GM18526 (cell line): ENCODE results near the gene HK1.

ENCODE experiments used
- POLR2A ChIP-seq: IDR thresholded peaks from 3 replicates; pipeline ENCODE4 v1.6.1; 2011; ENCODE audit not compliant: insufficient read length; ENCODE audit errors: extremely low read depth

HK1 gene

GRCh38 chr10:69317626-69318105 is 39.4 kb downstream of the HK1 start:
- no peak for TF ChIP-seq POLR2A

GRCh38 chr10:69318106-69318866 is 40.0 kb downstream of the HK1 start:
- peak; percentile 35 for TF ChIP-seq POLR2A

GRCh38 chr10:69318867-69319727 is 40.8 kb downstream of the HK1 start:
- TF ChIP-seq POLR2A, result peak; percentile 15

GRCh38 chr10:69319841-69320316 is 41.6 kb downstream of the HK1 start:
- no peak for TF ChIP-seq POLR2A

- TF ChIP-seq POLR2A, result no peak
These were observed 42.2 kb downstream of the HK1 start for GRCh38 chr10:69320521-69320920.

- no peak for TF ChIP-seq POLR2A
These were observed 42.9 kb downstream of the HK1 start for GRCh38 chr10:69321039-69321715.

- TF ChIP-seq POLR2A, result no peak
These were observed 43.6 kb downstream of the HK1 start for GRCh38 chr10:69321865-69322264.

- no peak for TF ChIP-seq POLR2A
These were observed 45.3 kb downstream of the HK1 start for GRCh38 chr10:69323622-69324021.

- TF ChIP-seq POLR2A, result no peak
These were observed 46.3 kb downstream of the HK1 start for GRCh38 chr10:69324583-69324982.

- TF ChIP-seq POLR2A, result no peak
These were observed 48.4 kb downstream of the HK1 start for GRCh38 chr10:69326692-69327091.

- peak; percentile 33 for TF ChIP-seq POLR2A
These were observed 49.4 kb downstream of the HK1 start for GRCh38 chr10:69327463-69328379.

- no peak for TF ChIP-seq POLR2A
These were observed 50.1 kb downstream of the HK1 start for GRCh38 chr10:69328380-69328735.

GRCh38 chr10:69329721-69330178 is 51.5 kb downstream of the HK1 start:
- no peak for TF ChIP-seq POLR2A

GRCh38 chr10:69331161-69331560 is 52.9 kb downstream of the HK1 start:
- TF ChIP-seq POLR2A, result no peak
